H1 (cell line): Measurements from ENCODE around the gene ULBP3. TPM values are rescaled to one million over a fixed set of nuclear protein-coding genes. Genes with fewer than 3 reads are reported as not detected.

Source experiments
- ATF2 ChIP-seq: IDR thresholded peaks from 2 replicates; pipeline ENCODE4 v1.6.1; 2012; ENCODE audit warnings: low read length, inconsistent platforms
- BACH1 ChIP-seq: IDR thresholded peaks from 2 replicates; pipeline ENCODE4 v1.6.1; 2012; ENCODE audit warnings: low read length, improper control_type of control experiment
- BCL11A ChIP-seq, 2 experiments: IDR thresholded peaks; one replicate each; pipeline ENCODE4 v1.6.1; 2011; ENCODE audit warnings: low read depth in 2 of 2, low read length in 2 of 2, mild to moderate bottlenecking in 2 of 2
- BRCA1 ChIP-seq: IDR thresholded peaks from 2 replicates; pipeline ENCODE4 v1.6.1; 2012; ENCODE audit warnings: low read depth, low read length, improper control_type of control experiment
- JUND ChIP-seq: IDR thresholded peaks from 2 replicates; pipeline ENCODE4 v1.6.1; 2011; ENCODE audit warnings: mild to moderate bottlenecking, improper control_type of control experiment, low read length
- RBBP5 ChIP-seq: IDR thresholded peaks from 2 replicates; pipeline ENCODE4 v1.7.1; 2012; ENCODE audit warnings: low read depth, mild to moderate bottlenecking, inconsistent platforms, low read length, moderate library complexity, borderline replicate concordance
- SAP30 ChIP-seq: fragments of 300-600 bp; sonication (generic); IDR thresholded peaks from 2 replicates; pipeline ENCODE4 v1.7.1; 2012; ENCODE audit warnings: low read length, moderate library complexity, mild to moderate bottlenecking, inconsistent platforms; ENCODE audit not compliant: insufficient read depth, insufficient replicate concordance
- SIRT6 ChIP-seq: IDR thresholded peaks from one replicate; pipeline ENCODE4 v1.7.1; 2012; ENCODE audit warnings: low read length, inconsistent platforms
- polyA plus RNA-seq, 7 experiments: library from polyadenylated mRNA; depleted of rRNA in 3 of 7; stranded (reverse) in 5 of 7; unstranded in 2 of 7; fragments of >200 nt in 5 of 7; fragments of 200-250 nt in 2 of 7; gene quantifications; 1 replicate in 5 of 7; 2 replicates in 1 of 7; 4 replicates in 1 of 7; pipeline versions ENCODE4 v1.2.1 to v1.2.3, GENCODE V29; 2011 to 2013; ENCODE audit warnings: missing spikeins in 2 of 7, mixed read lengths in 2 of 7
- total RNA-seq: library from RNA; stranded (reverse); fragmentation: NEBNext Ultra II Directional; extraction: Animal tissue kit (Norgen Biotek cat#: 25700); gene quantifications from 2 replicates; pipeline ENCODE4 v1.2.1, GENCODE V29; 2021

ULBP3 gene
- total and polyA plus RNA-seq, 2 of the 8 experiments (the other 6 are each of a cell fraction or from before 2014, with no cell fraction given), result 1.9 to 4.2 TPM

- TF ChIP-seq ATF2, result no peak
- no peak for TF ChIP-seq BCL11A (IDR thresholded peaks at IDR 0.05; ENCODE audit: low read depth in 2 of 2, low read length in 2 of 2)
- no peak for TF ChIP-seq JUND
- TF ChIP-seq SIRT6, result no peak
- no peak for TF ChIP-seq BACH1
- TF ChIP-seq RBBP5, result no peak
- TF ChIP-seq BRCA1, result no peak
- TF ChIP-seq SAP30, result no peak
These were observed 785 bp upstream of the ULBP3 start (continued) for GRCh38 chr6:150069706-150070105.
